Osteocyte (in vitro differentiated cells): ENCODE measurements around the gene ANKRD7. TPM values are rescaled to one million over a fixed set of nuclear protein-coding genes. Genes with fewer than 3 reads are reported as not detected.

Source experiments
- DNase-seq: peaks from one replicate; pipeline ENCODE4 v3.0.0; 2021; ENCODE audit warnings: mixed read lengths; ENCODE audit not compliant: unreplicated experiment; ENCODE audit errors: extremely low spot score
- H3K27ac Mint-ChIP-seq: one replicate; pipeline ENCODE4 v1.8.0; 2021; ENCODE audit warnings: mild to moderate bottlenecking, mixed read lengths; ENCODE audit not compliant: unreplicated experiment
- H3K27me3 Mint-ChIP-seq: one replicate; pipeline ENCODE4 v1.8.0; 2021; ENCODE audit warnings: mixed read lengths; ENCODE audit not compliant: unreplicated experiment
- H3K36me3 Mint-ChIP-seq: one replicate; pipeline ENCODE4 v1.8.0; 2021; ENCODE audit warnings: mixed read lengths; ENCODE audit not compliant: unreplicated experiment
- H3K4me1 Mint-ChIP-seq: one replicate; pipeline ENCODE4 v1.8.0; 2021; ENCODE audit warnings: mixed read lengths; ENCODE audit not compliant: unreplicated experiment
- H3K4me3 Mint-ChIP-seq: one replicate; pipeline ENCODE4 v1.8.0; 2021; ENCODE audit warnings: mild to moderate bottlenecking, moderate library complexity, mixed read lengths; ENCODE audit not compliant: unreplicated experiment
- H3K9me3 Mint-ChIP-seq: one replicate; pipeline ENCODE4 v1.8.0; 2021; ENCODE audit warnings: mixed read lengths; ENCODE audit not compliant: unreplicated experiment
- total RNA-seq: library from RNA; stranded (reverse); gene quantifications from 2 replicates; pipeline ENCODE4 v1.2.1, GENCODE V29; 2021
- TF ChIP-seq, protein P1 (sequence below): fragments of 200-600 bp; sonication (generic); IDR thresholded peaks from 2 replicates; pipeline ENCODE4 v1.5.0; 2021; ENCODE audit warnings: antibody characterized with exemption, mild to moderate bottlenecking, moderate library complexity

ANKRD7 gene
- total RNA-seq, 1 donor from 2014 or later: not detected

- Mint-ChIP-seq H3K9me3 (no peaks in the 10 kb centered on the region), H3K27me3 (no peaks in the 10 kb centered on the region), H3K36me3 (no peaks in the 10 kb centered on the region), H3K4me1 (no peaks in the 10 kb centered on the region), H3K4me3 (no peak overlapping the region), H3K27ac (no peak overlapping the region)
- no peak for DNase-seq
- TF ChIP-seq, protein P1, sequence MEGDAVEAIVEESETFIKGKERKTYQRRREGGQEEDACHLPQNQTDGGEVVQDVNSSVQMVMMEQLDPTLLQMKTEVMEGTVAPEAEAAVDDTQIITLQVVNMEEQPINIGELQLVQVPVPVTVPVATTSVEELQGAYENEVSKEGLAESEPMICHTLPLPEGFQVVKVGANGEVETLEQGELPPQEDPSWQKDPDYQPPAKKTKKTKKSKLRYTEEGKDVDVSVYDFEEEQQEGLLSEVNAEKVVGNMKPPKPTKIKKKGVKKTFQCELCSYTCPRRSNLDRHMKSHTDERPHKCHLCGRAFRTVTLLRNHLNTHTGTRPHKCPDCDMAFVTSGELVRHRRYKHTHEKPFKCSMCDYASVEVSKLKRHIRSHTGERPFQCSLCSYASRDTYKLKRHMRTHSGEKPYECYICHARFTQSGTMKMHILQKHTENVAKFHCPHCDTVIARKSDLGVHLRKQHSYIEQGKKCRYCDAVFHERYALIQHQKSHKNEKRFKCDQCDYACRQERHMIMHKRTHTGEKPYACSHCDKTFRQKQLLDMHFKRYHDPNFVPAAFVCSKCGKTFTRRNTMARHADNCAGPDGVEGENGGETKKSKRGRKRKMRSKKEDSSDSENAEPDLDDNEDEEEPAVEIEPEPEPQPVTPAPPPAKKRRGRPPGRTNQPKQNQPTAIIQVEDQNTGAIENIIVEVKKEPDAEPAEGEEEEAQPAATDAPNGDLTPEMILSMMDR: no peak
These were observed 5.9 kb upstream of the ANKRD7 start for GRCh38 chr7:118218413-118219156.

GRCh38 chr7:118219157-118219512 lies 5.4 kb upstream of the ANKRD7 start:
- no peaks in the 10 kb centered on the region for H3K36me3 Mint-ChIP-seq
- no peak overlapping the region for H3K4me3 Mint-ChIP-seq
- no peaks in the 10 kb centered on the region for H3K9me3 Mint-ChIP-seq
- H3K4me1 Mint-ChIP-seq: no peaks in the 10 kb centered on the region
- no peak overlapping the region for H3K27ac Mint-ChIP-seq
- TF ChIP-seq, protein P1: no peak
- no peaks in the 10 kb centered on the region for H3K27me3 Mint-ChIP-seq
- DNase-seq: no peak

DNA sequence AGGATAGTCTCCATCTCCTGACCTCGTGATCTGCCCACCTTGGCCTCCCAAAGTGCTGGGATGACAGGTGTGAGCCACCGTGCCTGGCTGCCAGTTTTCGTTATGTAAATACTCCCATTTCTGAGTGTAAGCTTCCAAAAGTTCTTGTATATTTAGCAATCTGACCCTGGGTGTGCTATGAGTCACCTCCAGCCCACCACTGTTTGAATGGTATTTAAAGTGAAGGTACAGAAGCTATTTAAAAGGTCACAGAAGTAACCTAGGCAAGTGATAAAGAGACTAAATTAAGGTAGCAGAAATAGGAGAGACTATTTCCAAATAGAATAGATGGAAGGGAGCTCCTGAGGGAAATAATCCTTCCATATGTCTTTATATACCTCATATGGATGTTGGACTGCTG lies 3.9 kb upstream of the ANKRD7 start:
- no peak for DNase-seq
- no peaks in the 10 kb centered on the region for H3K36me3 Mint-ChIP-seq
- H3K9me3 Mint-ChIP-seq: no peaks in the 10 kb centered on the region
- TF ChIP-seq, protein P1: no peak
- H3K4me1 Mint-ChIP-seq: no peaks in the 10 kb centered on the region
- no peak overlapping the region for H3K27ac Mint-ChIP-seq
- no peak overlapping the region for H3K4me3 Mint-ChIP-seq
- no peaks in the 10 kb centered on the region for H3K27me3 Mint-ChIP-seq

DNA sequence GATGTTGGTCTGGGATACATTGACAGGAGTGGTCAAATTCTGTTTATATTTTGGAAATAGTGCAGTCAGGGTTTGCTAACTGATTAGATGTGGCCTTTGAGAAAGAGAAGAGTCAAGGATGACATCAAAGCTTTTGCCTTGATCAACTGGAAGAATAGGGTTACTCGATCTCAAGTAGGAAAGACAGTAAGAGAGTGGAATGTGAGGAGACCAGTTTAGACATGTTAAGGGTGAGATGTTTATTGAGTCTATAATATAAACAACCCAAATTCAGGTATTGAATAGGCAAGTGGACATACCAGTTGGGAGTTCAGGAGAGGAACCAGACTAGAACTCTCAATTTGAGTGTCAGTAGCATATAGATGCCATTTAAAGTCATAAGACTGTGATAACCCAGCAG lies 1.9 kb upstream of the ANKRD7 start:
- Mint-ChIP-seq H3K9me3 (no peaks in the 10 kb centered on the region), H3K36me3 (no peaks in the 10 kb centered on the region), H3K4me3 (no peak overlapping the region), H3K27ac (no peak overlapping the region), H3K27me3 (no peaks in the 10 kb centered on the region), H3K4me1 (no peaks in the 10 kb centered on the region)
- TF ChIP-seq, protein P1: no peak
- DNase-seq: no peak

DNA sequence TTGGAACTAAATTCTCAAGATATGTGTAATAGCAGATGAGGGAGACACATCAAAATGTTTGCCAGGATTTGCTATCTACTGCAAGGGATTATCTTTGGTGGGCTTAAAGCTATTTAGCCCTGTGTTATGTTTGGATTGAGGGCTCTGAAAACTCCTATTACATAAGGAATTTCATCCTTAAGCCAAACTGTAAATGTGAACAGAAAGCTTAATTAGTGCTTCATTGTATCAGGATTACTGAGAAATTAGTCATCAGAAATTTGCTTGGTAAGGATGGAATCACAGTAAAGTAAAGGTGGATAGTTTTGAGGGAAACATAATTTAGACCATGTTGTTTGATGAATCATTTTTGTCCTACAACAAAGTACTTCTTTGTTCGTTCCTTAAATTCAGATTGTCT lies 8.3 kb downstream of the ANKRD7 start:
- Mint-ChIP-seq H3K36me3 (no peaks in the 10 kb centered on the region), H3K4me1 (no peaks in the 10 kb centered on the region), H3K27me3 (no peaks in the 10 kb centered on the region), H3K4me3 (no peak overlapping the region), H3K9me3 (no peaks in the 10 kb centered on the region), H3K27ac (no peak overlapping the region)
- TF ChIP-seq, protein P1: no peak
- no peak for DNase-seq
